Keratinocyte (primary cell): ENCODE measurements around the gene YBX1. TPM values are rescaled to one million over a fixed set of nuclear protein-coding genes. Genes with fewer than 3 reads are reported as not detected.

Experiments
- DNase-seq: peaks from one replicate; pipeline ENCODE4 v3.0.0-alpha.2; 2011; ENCODE audit warnings: low read depth, missing footprints, low spot score
- FAIRE-seq: peaks from 2 replicates; lab custom pipeline; 2011; peaks lifted over from hg19 to GRCh38; lab: Jason Lieb, UNC
- H2AFZ ChIP-seq: 2 replicates; pipeline ENCODE4 v1.6.0; 2012; ENCODE audit warnings: low read length, control low read depth, inconsistent platforms; ENCODE audit not compliant: control insufficient read depth
- H3K27ac ChIP-seq: 2 replicates; pipeline ENCODE4 v1.5.1; 2011; ENCODE audit warnings: low read length; ENCODE audit not compliant: control insufficient read depth, insufficient read depth
- H3K27me3 ChIP-seq: 3 replicates; pipeline ENCODE4 v1.6.0; 2011; ENCODE audit warnings: low read length; ENCODE audit not compliant: control insufficient read depth, insufficient read depth; ENCODE audit errors: extremely low read depth
- H3K36me3 ChIP-seq, 2 experiments: 2 replicates in 1 of 2; 3 replicates in 1 of 2; pipeline ENCODE4 v1.5.1; 2011; ENCODE audit warnings: low read length in 2 of 2, mild to moderate bottlenecking in 1 of 2; ENCODE audit not compliant: control insufficient read depth in 2 of 2, insufficient read depth in 2 of 2; ENCODE audit errors: extremely low read depth in 1 of 2
- H3K4me1 ChIP-seq: 3 replicates; pipeline ENCODE4 v1.5.1; 2011; ENCODE audit warnings: low read length; ENCODE audit not compliant: control insufficient read depth, insufficient read depth; ENCODE audit errors: extremely low read depth
- H3K4me2 ChIP-seq: 3 replicates; pipeline ENCODE4 v1.6.0; 2011; ENCODE audit warnings: low read depth, low read length; ENCODE audit not compliant: control insufficient read depth, insufficient read depth; ENCODE audit errors: extremely low read depth
- H3K4me3 ChIP-seq, 3 experiments: fragments of 200-600 bp in 1 of 3; sonication (generic) in 1 of 3; 2 replicates in 2 of 3; 3 replicates in 1 of 3; pipeline ENCODE4 v1.5.1; 2011 to 2016; ENCODE audit warnings: low read length in 3 of 3, mild to moderate bottlenecking in 3 of 3, control low read depth in 2 of 3, inconsistent platforms in 1 of 3, low read depth in 1 of 3, mixed read lengths in 1 of 3, mixed run types in 1 of 3, moderate library complexity in 1 of 3; ENCODE audit not compliant: control insufficient read depth in 2 of 3, insufficient read depth in 2 of 3; ENCODE audit errors: extremely low read depth in 1 of 3
- H3K79me2 ChIP-seq: 2 replicates; pipeline ENCODE4 v1.6.0; 2012; ENCODE audit warnings: low read length; ENCODE audit not compliant: control insufficient read depth, insufficient read depth
- H3K9ac ChIP-seq: 3 replicates; pipeline ENCODE4 v1.6.0; 2011; ENCODE audit warnings: low read length; ENCODE audit not compliant: control insufficient read depth, insufficient read depth; ENCODE audit errors: extremely low read depth
- H3K9me1 ChIP-seq: 3 replicates; pipeline ENCODE4 v1.6.0; 2011; ENCODE audit warnings: low read length; ENCODE audit not compliant: control insufficient read depth, insufficient read depth; ENCODE audit errors: extremely low read depth
- H3K9me3 ChIP-seq: 2 replicates; pipeline ENCODE4 v1.5.1; 2012; ENCODE audit warnings: low read depth, low read length; ENCODE audit not compliant: control insufficient read depth
- H4K20me1 ChIP-seq: 3 replicates; pipeline ENCODE4 v1.6.0; 2011; ENCODE audit warnings: low read length; ENCODE audit not compliant: control insufficient read depth, insufficient read depth; ENCODE audit errors: extremely low read depth
- EZH2 ChIP-seq: IDR thresholded peaks from one replicate; pipeline ENCODE4 v1.6.1; 2012; ENCODE audit warnings: inconsistent platforms, mild to moderate bottlenecking, low read length, moderate library complexity
- dilution Hi-C: fragments of 300-500 bp; cut with MboI; formaldehyde crosslinking; loops from one replicate; pipeline ENCODE4 v1.7.0; 2020; ENCODE audit warnings: low sequenced_read_pairs; ENCODE audit not compliant: extremely low pct_ligation_motif_present
- polyA plus RNA-seq, 5 experiments: library from polyadenylated mRNA; depleted of rRNA in 3 of 5; stranded (reverse) in 3 of 5; stranded (forward) in 1 of 5; unstranded in 1 of 5; fragments of >200 nt; gene quantifications; 1 replicate in 1 of 5; 2 replicates in 3 of 5; 3 replicates in 1 of 5; pipeline versions ENCODE4 v1.2.1 to v1.2.3, GENCODE V29; 2011 to 2012; ENCODE audit warnings: missing spikeins in 2 of 5, low read depth in 1 of 5, low replicate concordance in 1 of 5
- TF ChIP-seq, protein P1 (sequence below), 3 experiments: IDR thresholded peaks in 1 of 3; conservative IDR thresholded peaks in 1 of 3; optimal IDR thresholded peaks in 1 of 3; 2 replicates in 2 of 3; 3 replicates in 1 of 3; pipeline versions ENCODE3 to v1.5.1; 2011; ENCODE audit warnings: low read length in 3 of 3, mild to moderate bottlenecking in 3 of 3, moderate library complexity in 2 of 3, control low read depth in 1 of 3, inconsistent platforms in 1 of 3; ENCODE audit not compliant: insufficient read depth in 2 of 3; ENCODE audit errors: extremely low read depth in 1 of 3

YBX1 gene
- polyA plus RNA-seq, 1 donor (not counting 4 experiments of a cell fraction or from before 2014, with no cell fraction given), result 1,066 TPM

DNA sequence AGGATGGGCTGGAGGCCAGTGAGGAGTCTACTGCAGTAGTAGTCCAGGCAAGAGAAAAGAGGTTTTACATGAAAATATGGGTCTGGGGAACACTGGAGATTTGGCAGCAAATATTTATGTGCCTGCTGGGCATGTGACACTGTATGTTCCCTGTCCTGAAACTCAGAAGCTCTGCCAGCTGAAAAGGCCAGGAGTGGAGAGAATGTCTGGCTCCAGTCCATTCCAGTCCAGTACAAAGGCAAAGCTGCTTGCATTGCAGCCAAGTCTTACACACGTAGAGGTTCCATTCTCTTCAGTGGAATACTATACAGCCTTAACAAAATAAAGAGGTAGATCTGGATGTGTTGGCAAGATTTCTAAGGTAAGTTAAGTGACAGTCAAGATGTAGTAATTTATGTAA, 7.5 kb upstream of the YBX1 start:
- no peaks in the 10 kb centered on the region for H3K9me3 ChIP-seq
- H3K4me2 ChIP-seq, result no peak overlapping the region
- H3K36me3 ChIP-seq, result peaks cover 5 to 17% of the 10 kb centered on the region in 2 experiments
- peaks cover 7% of the 10 kb centered on the region for H3K4me1 ChIP-seq
- TF ChIP-seq EZH2, result no peak
- TF ChIP-seq, protein P1, sequence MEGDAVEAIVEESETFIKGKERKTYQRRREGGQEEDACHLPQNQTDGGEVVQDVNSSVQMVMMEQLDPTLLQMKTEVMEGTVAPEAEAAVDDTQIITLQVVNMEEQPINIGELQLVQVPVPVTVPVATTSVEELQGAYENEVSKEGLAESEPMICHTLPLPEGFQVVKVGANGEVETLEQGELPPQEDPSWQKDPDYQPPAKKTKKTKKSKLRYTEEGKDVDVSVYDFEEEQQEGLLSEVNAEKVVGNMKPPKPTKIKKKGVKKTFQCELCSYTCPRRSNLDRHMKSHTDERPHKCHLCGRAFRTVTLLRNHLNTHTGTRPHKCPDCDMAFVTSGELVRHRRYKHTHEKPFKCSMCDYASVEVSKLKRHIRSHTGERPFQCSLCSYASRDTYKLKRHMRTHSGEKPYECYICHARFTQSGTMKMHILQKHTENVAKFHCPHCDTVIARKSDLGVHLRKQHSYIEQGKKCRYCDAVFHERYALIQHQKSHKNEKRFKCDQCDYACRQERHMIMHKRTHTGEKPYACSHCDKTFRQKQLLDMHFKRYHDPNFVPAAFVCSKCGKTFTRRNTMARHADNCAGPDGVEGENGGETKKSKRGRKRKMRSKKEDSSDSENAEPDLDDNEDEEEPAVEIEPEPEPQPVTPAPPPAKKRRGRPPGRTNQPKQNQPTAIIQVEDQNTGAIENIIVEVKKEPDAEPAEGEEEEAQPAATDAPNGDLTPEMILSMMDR (optimal IDR thresholded peaks at IDR 0.05 in 1 of 3, IDR thresholded peaks at IDR 0.05 in 1 of 3, conservative IDR thresholded peaks at IDR 0.05 in 1 of 3; ENCODE audit: extremely low read depth in 1 of 3, insufficient read depth in 2 of 3, low read length in 3 of 3), result no peak
- H3K79me2 ChIP-seq, result no peaks in the 10 kb centered on the region
- H3K27ac ChIP-seq, result no peak overlapping the region
- FAIRE-seq, result no peak
- no peaks in the 10 kb centered on the region for H4K20me1 ChIP-seq
- H3K4me3 ChIP-seq, result no peak overlapping the region
- no peak for DNase-seq
- H2AFZ ChIP-seq, result no peak overlapping the region
- no peaks in the 10 kb centered on the region for H3K27me3 ChIP-seq
- H3K9me1 ChIP-seq, result no peaks in the 10 kb centered on the region
- dilution Hi-C loops, result no loop called here
- no peak overlapping the region for H3K9ac ChIP-seq

DNA sequence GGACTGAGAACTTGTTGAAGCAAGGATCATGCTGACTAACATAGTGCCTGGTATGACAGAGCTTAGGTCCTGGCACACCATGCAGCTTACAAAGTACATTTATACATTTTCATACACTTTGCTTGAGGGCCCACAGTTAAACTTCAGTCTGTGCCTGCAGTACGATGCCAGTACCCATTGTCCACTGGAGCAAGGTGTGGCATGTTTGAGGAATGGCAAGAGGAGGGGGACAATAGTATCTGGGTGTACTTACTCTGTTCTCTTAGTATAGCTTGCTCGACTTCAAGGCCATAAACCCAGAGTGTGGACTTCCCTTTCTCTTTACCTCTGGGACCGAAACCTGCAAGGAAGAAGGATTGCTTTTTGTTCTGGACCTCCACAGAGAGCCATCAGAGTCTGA, 6.8 kb upstream of the YBX1 start:
- no peak overlapping the region for H2AFZ ChIP-seq
- H4K20me1 ChIP-seq, result no peaks in the 10 kb centered on the region
- TF ChIP-seq EZH2, result no peak
- TF ChIP-seq, protein P1 (optimal IDR thresholded peaks at IDR 0.05 in 1 of 3, IDR thresholded peaks at IDR 0.05 in 1 of 3, conservative IDR thresholded peaks at IDR 0.05 in 1 of 3; ENCODE audit: extremely low read depth in 1 of 3, insufficient read depth in 2 of 3, low read length in 3 of 3), result no peak
- peaks cover 2 to 13% of the 10 kb centered on the region in 2 experiments for H3K36me3 ChIP-seq
- H3K9ac ChIP-seq, result no peak overlapping the region
- H3K27ac ChIP-seq, result no peak overlapping the region
- H3K4me3 ChIP-seq, result no peak overlapping the region
- no peaks in the 10 kb centered on the region for H3K79me2 ChIP-seq
- peaks cover 10% of the 10 kb centered on the region for H3K4me1 ChIP-seq
- DNase-seq, result no peak
- no peaks in the 10 kb centered on the region for H3K9me3 ChIP-seq
- dilution Hi-C loops, result no loop called here
- FAIRE-seq, result no peak
- H3K27me3 ChIP-seq, result no peaks in the 10 kb centered on the region
- H3K9me1 ChIP-seq, result no peaks in the 10 kb centered on the region
- no peak overlapping the region for H3K4me2 ChIP-seq
